Transverse colon (tissue), 4 donors: Measurements from ENCODE around the gene CDC14B. TPM values are rescaled to one million over a fixed set of nuclear protein-coding genes. Genes with fewer than 3 reads are reported as not detected.

ENCODE experiments used
- DNase-seq: peaks from one replicate; pipeline ENCODE4 v3.0.0-alpha.2; 2019
- H3K27ac ChIP-seq, 4 donors: fragments of 200-600 bp; sonication (generic); 2 replicates each; pipeline ENCODE4 v1.5.1; 2016 to 2018; ENCODE audit warnings: inconsistent platforms in 4 of 4
- H3K27me3 ChIP-seq: fragments of 200-600 bp; sonication (generic); 2 replicates; pipeline ENCODE4 v1.5.1; 2017; ENCODE audit warnings: inconsistent platforms
- H3K36me3 ChIP-seq, 4 donors: fragments of 200-600 bp; sonication (generic); 2 replicates each; pipeline ENCODE4 v1.5.1; 2017 to 2019; ENCODE audit warnings: inconsistent platforms in 4 of 4
- H3K4me1 ChIP-seq, 4 donors: fragments of 200-600 bp; sonication (generic); 2 replicates each; pipeline ENCODE4 v1.5.1; 2017 to 2020; ENCODE audit warnings: inconsistent platforms in 4 of 4
- H3K4me3 ChIP-seq, 4 donors: fragments of 200-600 bp; sonication (generic); 1 replicate in 1 of 4; 2 replicates in 3 of 4; pipeline versions ENCODE4 v1.5.1 to v1.6.1; 2017 to 2019; ENCODE audit warnings: inconsistent platforms in 4 of 4
- H3K9me3 ChIP-seq, 2 donors: fragments of 200-600 bp; sonication (generic); 2 replicates each; pipeline ENCODE4 v1.5.1; 2017 to 2019; ENCODE audit warnings: inconsistent platforms in 2 of 2
- CTCF ChIP-seq, 5 experiments: fragments of 200-600 bp in 3 of 5; fragments of 450-650 bp in 2 of 5; sonication (generic) in 3 of 5; IDR thresholded peaks; 1 replicate in 2 of 5; 2 replicates in 3 of 5; pipeline ENCODE4 v1.5.1; 2016 to 2017; ENCODE audit warnings: antibody characterized with exemption in 5 of 5, inconsistent platforms in 3 of 5, mild to moderate bottlenecking in 2 of 5, moderate library complexity in 1 of 5
- EP300 ChIP-seq: sonication (generic); formaldehyde crosslinking; IDR thresholded peaks from one replicate; pipeline ENCODE4 v1.6.1; 2017; ENCODE audit warnings: antibody characterized with exemption, low read depth
- POLR2A ChIP-seq: fragments of 450-650 bp; IDR thresholded peaks from one replicate; pipeline ENCODE4 v1.6.1; 2016; ENCODE audit warnings: antibody characterized with exemption, mild to moderate bottlenecking, moderate library complexity
- POLR2AphosphoS5 ChIP-seq, 3 donors: sonication (generic); formaldehyde crosslinking; IDR thresholded peaks; one replicate each; pipeline ENCODE4 v1.6.1; 2016; ENCODE audit warnings: antibody characterized with exemption in 3 of 3
- WGBS, 2 donors: methylation state at CpG; one replicate each; pipeline ENCODE4 v1.1.5; 2018; ENCODE audit warnings: low coverage in 1 of 2; 5-methylcytosine and 5-hydroxymethylcytosine counted together
- in situ Hi-C, 4 donors: fragments of 200-750 bp; cut with MboI; loops; one replicate each; pipeline versions ENCODE4 v1.15.0 to v1.15.1; 2017; ENCODE audit warnings: low sequenced_read_pairs in 3 of 4, low pct_ligation_motif_present in 1 of 4, low pct_unique_long_range_greater_than_20kb in 1 of 4
- intact Hi-C: fragments of 100-400 bp; cut with DNase I; formaldehyde crosslinking; loops from one replicate; pipeline ENCODE4 v1.15.1; 2023; ENCODE audit warnings: low total_unique reads
- total RNA-seq, 4 donors: library from RNA; depleted of rRNA; stranded (reverse); fragments of >200 nt; gene quantifications; one replicate each; pipeline ENCODE4 v1.1.0, GENCODE V29; 2016

CDC14B gene
- total RNA-seq, 4 donors from 2014 or later: 18.0 to 22.3 (median 20.9) TPM

- WGBS, 2 donors: 97% methylated on average over 7 of the region's 7 CpGs; no CpG with 5 or more reads in 1 of the 2 donors
- in situ Hi-C loops: no loop called here
- no peaks in the 10 kb centered on the region for H3K27me3 ChIP-seq
- no peak for DNase-seq
- H3K27ac ChIP-seq: no peak overlapping the region
- TF ChIP-seq EP300 (no peak), POLR2AphosphoS5 (IDR thresholded peaks at IDR 0.05) (no peak), POLR2A (no peak), CTCF (IDR thresholded peaks at IDR 0.05) (no peak)
- H3K9me3 ChIP-seq: no peaks in the 10 kb centered on the region
- H3K4me1 ChIP-seq: no peaks in the 10 kb centered on the region
- no peak overlapping the region for H3K4me3 ChIP-seq
- no peaks in the 10 kb centered on the region for H3K36me3 ChIP-seq
- intact Hi-C loops: no loop called here
Observed at GRCh38 chr9:96499257-96499656, 120.4 kb downstream of the CDC14B start.

GRCh38 chr9:96498796-96499195 lies 120.8 kb downstream of the CDC14B start:
- in situ Hi-C loops (no loop called here), intact Hi-C loops (no loop called here)
- Histone ChIP-seq H3K4me3 (no peak overlapping the region), H3K4me1 (no peaks in the 10 kb centered on the region), H3K27me3 (no peaks in the 10 kb centered on the region), H3K27ac (no peak overlapping the region), H3K9me3 (no peaks in the 10 kb centered on the region), H3K36me3 (no peaks in the 10 kb centered on the region)
- no peak for TF ChIP-seq EP300
- no peak for TF ChIP-seq POLR2AphosphoS5 (IDR thresholded peaks at IDR 0.05)
- TF ChIP-seq CTCF (IDR thresholded peaks at IDR 0.05): no peak
- no peak for TF ChIP-seq POLR2A
- no peak for DNase-seq
- 86 to 100% methylated on average over 1 to 7 of the region's 7 CpGs for WGBS, 2 donors

- TF ChIP-seq POLR2AphosphoS5 (IDR thresholded peaks at IDR 0.05): no peak
- no peak for TF ChIP-seq POLR2A
- no peak for TF ChIP-seq CTCF (IDR thresholded peaks at IDR 0.05)
- TF ChIP-seq EP300: no peak
- no peak for DNase-seq
- no peak overlapping the region for H3K27ac ChIP-seq
- H3K4me1 ChIP-seq: no peaks in the 10 kb centered on the region
- no peaks in the 10 kb centered on the region for H3K27me3 ChIP-seq
- H3K36me3 ChIP-seq: no peaks in the 10 kb centered on the region
- intact Hi-C loops: no loop called here
- H3K4me3 ChIP-seq: no peak overlapping the region
- 93% methylated on average over 17 of the region's 17 CpGs; no CpG with 5 or more reads in 1 of the 2 donors for WGBS, 2 donors
- no peaks in the 10 kb centered on the region for H3K9me3 ChIP-seq
- in situ Hi-C loops: no loop called here
Observed at GRCh38 chr9:96497117-96497399, 122.6 kb downstream of the CDC14B start.

- H3K27me3 ChIP-seq: no peaks in the 10 kb centered on the region
- no peaks in the 10 kb centered on the region for H3K4me1 ChIP-seq
- WGBS, 2 donors: 96% methylated on average over 54 of the region's 55 CpGs; no CpG with 5 or more reads in 1 of the 2 donors
- TF ChIP-seq CTCF (IDR thresholded peaks at IDR 0.05) (no peak), POLR2AphosphoS5 (IDR thresholded peaks at IDR 0.05) (no peak), EP300 (no peak), POLR2A (no peak)
- H3K4me3 ChIP-seq: no peak overlapping the region
- no peak for DNase-seq
- intact Hi-C loops (no loop called here), in situ Hi-C loops (no loop called here)
- H3K27ac ChIP-seq: no peak overlapping the region
- H3K36me3 ChIP-seq: no peaks in the 10 kb centered on the region
- no peaks in the 10 kb centered on the region for H3K9me3 ChIP-seq
Observed at GRCh38 chr9:96496368-96497116, 123.1 kb downstream of the CDC14B start.
